Uterus (tissue), 4 donors: ENCODE measurements around the gene SPZ1. TPM values are rescaled to one million over a fixed set of nuclear protein-coding genes. Genes with fewer than 3 reads are reported as not detected.

Experiments used
- DNase-seq, 2 donors: peaks; one replicate each; pipeline ENCODE4 v3.0.0-alpha.2; 2019 to 2020
- H3K27ac ChIP-seq, 2 donors: fragments of 200-600 bp; sonication (generic); 1 replicate in 1 of 2; 2 replicates in 1 of 2; pipeline ENCODE4 v1.5.1; 2016 to 2018
- H3K27me3 ChIP-seq, 2 donors: fragments of 200-600 bp; sonication (generic); one replicate each; pipeline ENCODE4 v1.5.1; 2018 to 2019; ENCODE audit warnings: control low read depth in 1 of 2
- H3K36me3 ChIP-seq, 2 donors: fragments of 200-600 bp; sonication (generic); one replicate each; pipeline ENCODE4 v1.5.1; 2019; ENCODE audit warnings: control low read depth in 1 of 2
- H3K4me1 ChIP-seq, 2 donors: fragments of 200-600 bp; sonication (generic); one replicate each; pipeline ENCODE4 v1.5.1; 2018 to 2019; ENCODE audit warnings: control low read depth in 1 of 2
- H3K4me3 ChIP-seq, 2 donors: fragments of 200-600 bp; sonication (generic); 1 replicate in 1 of 2; 2 replicates in 1 of 2; pipeline ENCODE4 v1.5.1; 2018 to 2019; ENCODE audit warnings: mild to moderate bottlenecking in 1 of 2
- H3K9me3 ChIP-seq, 2 donors: fragments of 200-600 bp; sonication (generic); one replicate each; pipeline ENCODE4 v1.5.1; 2019; ENCODE audit warnings: control low read depth in 1 of 2
- POLR2A ChIP-seq, 2 donors: fragments of 450-650 bp; IDR thresholded peaks; one replicate each; pipeline ENCODE4 v1.6.1; 2016; ENCODE audit warnings: antibody characterized with exemption in 2 of 2, mild to moderate bottlenecking in 1 of 2, moderate library complexity in 1 of 2
- intact Hi-C: fragments of 100-400 bp; cut with DNase I; formaldehyde crosslinking; loops from one replicate; pipeline ENCODE4 v1.15.1; 2023; ENCODE audit warnings: low total_unique reads
- total RNA-seq, 4 donors: library from RNA; depleted of rRNA in 3 of 4; stranded (reverse); fragments of >200 nt in 3 of 4; gene quantifications; one replicate each; pipeline versions ENCODE4 v1.1.0 to v1.2.4, GENCODE V29; 2014 to 2023
- TF ChIP-seq, protein P1 (sequence below), 4 experiments: fragments of 200-600 bp in 2 of 4; fragments of 450-650 bp in 2 of 4; sonication (generic) in 2 of 4; IDR thresholded peaks; one replicate each; pipeline ENCODE4 v1.5.1; 2016 to 2019; ENCODE audit warnings: antibody characterized with exemption in 4 of 4, mild to moderate bottlenecking in 2 of 4, moderate library complexity in 1 of 4
- donor health status: DM: yes; HTN: yes; CAD: no.

The SPZ1 gene
- total RNA-seq, 4 donors from 2014 or later = not detected

DNA sequence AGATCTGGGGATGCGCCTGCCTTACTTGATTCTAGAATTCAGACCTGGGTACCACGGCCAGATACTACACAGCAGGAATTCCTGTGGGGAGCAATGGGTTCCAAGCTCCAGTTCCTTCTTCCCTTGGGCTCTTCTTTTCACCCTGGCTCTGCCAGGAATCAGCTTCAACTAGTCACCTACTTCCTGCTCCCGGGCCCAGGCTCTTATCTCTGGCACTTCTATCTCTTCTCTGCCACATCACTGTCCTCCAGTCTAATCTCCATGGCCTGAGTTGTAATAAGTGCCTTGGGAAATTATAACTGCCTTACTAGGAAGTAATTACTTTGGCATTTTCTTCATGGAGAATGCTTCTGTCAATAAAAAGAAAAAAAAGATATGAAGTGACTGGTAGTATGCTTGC is 37.7 kb upstream of the SPZ1 start:
- DNase-seq = no peak
- H3K36me3 ChIP-seq = no peaks in the 10 kb centered on the region
- H3K4me1 ChIP-seq = no peaks in the 10 kb centered on the region
- no peak for TF ChIP-seq POLR2A (IDR thresholded peaks at IDR 0.05)
- TF ChIP-seq, protein P1, sequence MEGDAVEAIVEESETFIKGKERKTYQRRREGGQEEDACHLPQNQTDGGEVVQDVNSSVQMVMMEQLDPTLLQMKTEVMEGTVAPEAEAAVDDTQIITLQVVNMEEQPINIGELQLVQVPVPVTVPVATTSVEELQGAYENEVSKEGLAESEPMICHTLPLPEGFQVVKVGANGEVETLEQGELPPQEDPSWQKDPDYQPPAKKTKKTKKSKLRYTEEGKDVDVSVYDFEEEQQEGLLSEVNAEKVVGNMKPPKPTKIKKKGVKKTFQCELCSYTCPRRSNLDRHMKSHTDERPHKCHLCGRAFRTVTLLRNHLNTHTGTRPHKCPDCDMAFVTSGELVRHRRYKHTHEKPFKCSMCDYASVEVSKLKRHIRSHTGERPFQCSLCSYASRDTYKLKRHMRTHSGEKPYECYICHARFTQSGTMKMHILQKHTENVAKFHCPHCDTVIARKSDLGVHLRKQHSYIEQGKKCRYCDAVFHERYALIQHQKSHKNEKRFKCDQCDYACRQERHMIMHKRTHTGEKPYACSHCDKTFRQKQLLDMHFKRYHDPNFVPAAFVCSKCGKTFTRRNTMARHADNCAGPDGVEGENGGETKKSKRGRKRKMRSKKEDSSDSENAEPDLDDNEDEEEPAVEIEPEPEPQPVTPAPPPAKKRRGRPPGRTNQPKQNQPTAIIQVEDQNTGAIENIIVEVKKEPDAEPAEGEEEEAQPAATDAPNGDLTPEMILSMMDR (IDR thresholded peaks at IDR 0.05) = no peak
- H3K4me3 ChIP-seq = no peak overlapping the region
- no peak overlapping the region for H3K27ac ChIP-seq
- H3K9me3 ChIP-seq = no peaks in the 10 kb centered on the region
- intact Hi-C loops = no loop called here
- H3K27me3 ChIP-seq = no peaks in the 10 kb centered on the region

DNA sequence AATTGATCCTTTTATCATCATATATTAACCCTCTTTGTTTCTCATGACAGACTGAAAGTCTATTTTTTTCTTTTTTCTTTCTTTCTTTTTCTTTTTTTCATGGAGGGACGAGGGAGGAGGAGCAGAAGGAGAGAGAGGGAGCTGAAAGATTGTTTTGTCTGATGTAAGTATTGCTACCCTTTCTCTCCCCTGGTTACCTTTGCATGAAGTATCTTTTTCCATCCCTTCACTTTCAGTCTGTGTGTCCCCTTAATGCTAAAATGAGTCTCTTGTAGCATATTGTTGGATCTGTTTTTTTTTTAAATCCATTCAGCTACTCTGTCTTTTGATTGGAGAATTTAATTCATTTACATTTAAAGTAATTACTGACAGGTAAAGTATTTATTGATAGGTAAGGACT is 36.4 kb upstream of the SPZ1 start:
- H3K27me3 ChIP-seq = no peaks in the 10 kb centered on the region
- H3K36me3 ChIP-seq = no peaks in the 10 kb centered on the region
- DNase-seq = no peak
- H3K27ac ChIP-seq = no peak overlapping the region
- intact Hi-C loops = no loop called here
- H3K9me3 ChIP-seq = no peaks in the 10 kb centered on the region
- H3K4me3 ChIP-seq = no peak overlapping the region
- no peaks in the 10 kb centered on the region for H3K4me1 ChIP-seq
- no peak for TF ChIP-seq POLR2A (IDR thresholded peaks at IDR 0.05)
- TF ChIP-seq, protein P1 (IDR thresholded peaks at IDR 0.05) = no peak

DNA sequence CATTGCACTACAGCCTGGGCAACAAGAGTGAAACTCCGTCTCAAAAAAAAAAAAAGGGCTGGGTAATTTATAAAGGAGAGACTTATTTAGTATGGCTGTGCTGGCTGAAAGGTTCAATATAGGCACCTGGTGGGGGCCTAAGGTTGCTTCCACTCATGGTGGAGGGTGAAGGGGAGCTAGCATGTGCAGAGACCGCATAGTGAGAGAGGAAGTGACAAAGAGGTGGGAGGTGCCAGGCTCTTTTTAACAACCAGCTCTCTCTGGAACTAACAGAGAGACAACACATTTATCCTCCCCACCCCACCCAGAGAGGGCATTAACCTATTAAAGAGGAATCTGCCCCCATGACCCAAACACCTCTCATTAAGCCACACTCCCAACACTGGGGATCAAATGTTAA is 35.1 kb upstream of the SPZ1 start:
- no peak overlapping the region for H3K4me3 ChIP-seq
- no peaks in the 10 kb centered on the region for H3K36me3 ChIP-seq
- intact Hi-C loops = no loop called here
- H3K4me1 ChIP-seq = no peaks in the 10 kb centered on the region
- DNase-seq = no peak
- no peaks in the 10 kb centered on the region for H3K9me3 ChIP-seq
- H3K27ac ChIP-seq = no peak overlapping the region
- TF ChIP-seq, protein P1 (IDR thresholded peaks at IDR 0.05) = no peak
- no peak for TF ChIP-seq POLR2A (IDR thresholded peaks at IDR 0.05)
- no peaks in the 10 kb centered on the region for H3K27me3 ChIP-seq

DNA sequence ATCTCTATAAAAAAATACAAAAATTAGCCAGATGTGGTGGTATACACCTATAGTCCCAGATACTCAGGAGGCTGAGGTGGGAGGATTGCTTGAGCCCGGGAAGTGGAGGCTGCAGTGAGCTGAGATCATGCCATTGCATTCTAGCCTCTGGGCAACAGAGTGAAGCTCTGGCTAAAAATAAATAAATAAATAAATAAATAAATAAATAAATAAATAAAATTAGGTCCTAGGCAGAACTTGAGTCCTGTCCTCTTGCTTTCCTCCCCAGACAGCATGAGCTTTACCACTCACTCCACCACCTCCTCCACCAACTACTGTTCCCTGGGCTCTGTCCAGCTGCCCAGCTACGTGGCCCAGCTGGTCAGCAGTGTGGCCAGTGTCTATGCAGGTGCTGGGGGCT is 31.6 kb upstream of the SPZ1 start:
- Histone ChIP-seq H3K27ac (no peak overlapping the region), H3K9me3 (no peaks in the 10 kb centered on the region), H3K4me3 (no peak overlapping the region), H3K27me3 (no peaks in the 10 kb centered on the region), H3K4me1 (no peaks in the 10 kb centered on the region), H3K36me3 (no peaks in the 10 kb centered on the region)
- intact Hi-C loops = no loop called here
- no peak for DNase-seq
- no peak for TF ChIP-seq POLR2A (IDR thresholded peaks at IDR 0.05)
- TF ChIP-seq, protein P1 (IDR thresholded peaks at IDR 0.05) = no peak

DNA sequence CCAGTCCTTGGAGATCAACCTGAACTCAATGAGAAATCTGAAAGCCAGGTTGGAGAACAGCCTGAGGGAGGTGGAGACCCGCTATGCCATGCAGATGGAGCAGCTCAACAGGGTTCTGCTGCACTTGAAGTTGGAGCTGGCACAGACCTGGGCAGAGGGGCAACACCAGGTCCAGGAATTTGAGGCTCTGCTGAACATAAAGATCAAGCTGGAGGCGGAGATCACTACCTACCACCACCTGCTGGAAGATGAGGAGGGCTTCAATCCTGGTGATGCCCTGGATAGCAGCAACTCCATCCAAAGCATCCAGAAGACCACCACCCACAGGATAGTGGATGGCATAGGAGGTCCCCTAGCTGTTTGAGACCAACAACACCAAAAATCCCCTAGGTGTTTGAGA is 30.5 kb upstream of the SPZ1 start:
- no peaks in the 10 kb centered on the region for H3K9me3 ChIP-seq
- no peaks in the 10 kb centered on the region for H3K27me3 ChIP-seq
- H3K27ac ChIP-seq = no peak overlapping the region
- intact Hi-C loops = no loop called here
- TF ChIP-seq, protein P1 (IDR thresholded peaks at IDR 0.05) = no peak
- no peak for TF ChIP-seq POLR2A (IDR thresholded peaks at IDR 0.05)
- no peaks in the 10 kb centered on the region for H3K36me3 ChIP-seq
- H3K4me1 ChIP-seq = no peaks in the 10 kb centered on the region
- no peak for DNase-seq
- no peak overlapping the region for H3K4me3 ChIP-seq
